ENCODE results near the gene UMODL1.

- TF ChIP-seq CTCF (IDR thresholded peaks at IDR 0.05 in 2 of 3, conservative IDR thresholded peaks at IDR 0.05 in 1 of 3; ENCODE audit: control insufficient read depth in 2 of 3, extremely low read depth in 1 of 3, insufficient read depth in 1 of 3, low read depth in 3 of 3, low read length in 3 of 3) (no peak), MAX (IDR thresholded peaks at IDR 0.05; ENCODE audit: low read depth, low read length) (no peak), FOS (IDR thresholded peaks at IDR 0.05; ENCODE audit: borderline replicate concordance, extremely low read depth, insufficient read length) (no peak), E2F4 (IDR thresholded peaks at IDR 0.05; ENCODE audit: low read depth, low read length) (no peak), ZNF274 (IDR thresholded peaks at IDR 0.05; ENCODE audit: insufficient read depth, insufficient read length) (no peak), RAD21 (IDR thresholded peaks at IDR 0.05; ENCODE audit: insufficient read depth, low read depth, low read length) (no peak), TCF7 (IDR thresholded peaks at IDR 0.05; ENCODE audit: borderline replicate concordance) (no peak)
Measured at GRCh38 chr21:42040411-42041180, 30.5 kb upstream of the UMODL1 start.

All from GM12878 (cell line).